ENCODE data around the gene UBXN6.

UBXN6 gene

DNA sequence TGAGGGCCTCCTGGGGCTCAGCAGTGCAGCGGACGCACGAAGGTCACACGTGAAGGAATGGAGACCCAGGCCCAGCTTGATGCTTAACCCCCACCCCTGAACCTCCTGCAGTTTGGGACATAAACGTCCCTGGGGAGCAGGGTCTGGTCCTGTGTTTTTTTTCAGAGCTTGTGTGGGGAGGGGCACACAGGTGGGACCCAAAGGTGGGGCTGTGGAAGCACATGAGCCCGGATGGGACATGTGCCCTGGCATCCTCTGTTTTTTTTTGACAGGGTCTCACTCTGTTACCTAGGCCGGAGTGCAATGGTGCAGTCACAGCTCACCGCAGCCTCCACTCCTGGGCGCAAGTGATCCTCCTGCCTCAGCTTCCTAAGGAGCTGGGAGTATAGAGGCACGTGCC is 20.5 kb downstream of the UBXN6 start:
- DNase-seq = no peak

DNA sequence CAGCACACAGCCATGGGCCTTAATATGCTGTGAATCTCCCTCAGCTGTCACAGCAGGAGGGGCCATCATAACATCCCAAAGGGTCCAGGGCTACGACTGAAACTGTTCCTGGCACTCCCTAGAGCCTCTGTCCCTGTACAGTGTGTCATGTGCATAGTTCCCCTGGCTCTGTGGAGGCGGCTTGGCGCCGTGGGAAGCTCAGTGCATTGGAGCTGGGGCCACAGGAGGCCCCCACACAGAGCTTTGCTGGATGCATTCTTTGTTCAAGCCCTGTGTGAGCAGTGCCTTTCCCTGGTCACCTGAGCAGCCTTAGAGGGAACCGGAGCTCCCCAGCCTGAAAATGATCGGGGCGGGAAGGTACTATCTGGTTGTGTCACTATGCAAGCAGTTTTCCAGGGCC is 21.4 kb downstream of the UBXN6 start:
- no peak for DNase-seq

DNA sequence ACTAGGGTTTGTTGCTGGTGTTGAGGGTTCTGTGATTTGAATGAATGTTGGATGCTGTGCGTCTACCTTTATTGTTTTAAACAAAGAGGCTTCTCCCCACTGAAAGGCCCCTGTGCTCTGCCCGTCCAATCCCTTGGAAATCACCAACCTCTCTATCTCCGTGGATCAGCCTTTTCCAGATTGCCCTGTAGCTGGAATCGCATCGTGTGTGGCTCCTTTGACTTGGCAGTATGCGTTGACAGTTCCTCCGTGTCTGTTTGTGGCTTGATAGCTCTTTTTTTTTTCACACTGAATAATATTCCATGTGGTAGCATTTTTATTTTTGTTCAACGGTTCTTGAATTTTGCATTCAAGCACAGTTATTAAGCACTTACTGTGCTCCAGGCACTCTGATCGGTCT is 23.2 kb downstream of the UBXN6 start:
- no peak for DNase-seq

- no peak for DNase-seq
Measured at GRCh38 chr19:4432918-4433506, 24.6 kb downstream of the UBXN6 start.

DNA sequence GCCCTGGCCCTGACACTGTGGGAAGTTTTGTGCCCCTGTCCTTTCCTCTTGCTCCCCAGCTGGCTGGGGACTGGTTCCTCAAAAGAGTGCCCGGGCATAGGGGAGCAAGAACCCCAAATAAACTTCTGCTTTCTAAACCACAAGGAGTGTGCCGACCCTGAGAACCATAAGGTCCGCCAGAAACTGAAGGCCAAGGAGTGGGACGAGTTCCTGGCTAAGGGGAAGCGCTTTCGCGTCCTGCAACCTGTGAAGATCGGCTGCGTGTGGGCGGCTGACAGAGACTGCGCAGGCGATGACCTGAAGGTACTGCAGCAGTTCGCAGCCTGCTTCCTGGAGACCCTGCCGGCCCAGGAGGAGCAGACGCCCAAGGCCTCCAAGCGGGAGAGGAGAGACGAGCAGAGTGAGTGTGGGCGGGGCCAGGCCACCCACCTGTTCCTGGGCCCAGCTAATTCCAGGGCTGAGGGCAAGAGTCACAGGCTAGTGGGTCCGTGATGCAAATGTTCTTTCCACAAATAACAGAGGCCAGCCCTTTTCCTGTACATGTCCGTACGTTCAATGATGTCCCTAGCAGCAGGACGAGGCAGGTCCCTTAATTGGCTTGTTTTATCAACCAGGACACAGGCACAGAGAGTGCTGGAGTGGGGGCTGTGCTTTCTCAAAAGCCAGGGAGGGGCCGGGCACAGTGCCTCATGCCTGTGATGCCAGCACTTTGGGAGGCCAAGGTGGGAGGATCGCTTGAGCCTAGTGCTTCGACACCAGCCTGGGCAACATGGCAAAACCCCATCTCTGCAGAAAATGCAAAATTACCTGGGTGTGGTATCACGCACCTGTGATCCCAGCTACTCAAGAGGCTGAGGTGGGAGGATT is 25.6 kb downstream of the UBXN6 start:
- no peak for DNase-seq

DNA sequence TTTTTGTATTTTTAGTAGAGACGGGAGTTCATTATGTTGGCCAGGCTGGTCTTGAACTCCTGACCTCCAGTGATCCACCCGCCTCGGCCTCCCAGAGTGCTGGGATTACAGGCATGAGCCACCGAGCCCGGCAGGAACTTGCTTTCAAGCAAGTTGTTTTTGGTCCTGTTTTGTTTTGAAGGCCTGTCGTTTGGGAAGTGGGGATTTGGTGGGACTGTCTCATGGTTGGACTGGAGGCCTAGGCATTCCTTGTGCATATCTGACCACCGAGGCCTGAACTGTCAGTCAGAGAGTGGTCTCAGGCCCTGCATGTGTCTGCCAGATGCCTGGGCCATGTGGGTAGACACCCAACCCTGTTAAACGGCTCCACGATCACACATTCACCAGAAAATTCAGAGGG is 26.3 kb downstream of the UBXN6 start:
- no peak for DNase-seq

DNA sequence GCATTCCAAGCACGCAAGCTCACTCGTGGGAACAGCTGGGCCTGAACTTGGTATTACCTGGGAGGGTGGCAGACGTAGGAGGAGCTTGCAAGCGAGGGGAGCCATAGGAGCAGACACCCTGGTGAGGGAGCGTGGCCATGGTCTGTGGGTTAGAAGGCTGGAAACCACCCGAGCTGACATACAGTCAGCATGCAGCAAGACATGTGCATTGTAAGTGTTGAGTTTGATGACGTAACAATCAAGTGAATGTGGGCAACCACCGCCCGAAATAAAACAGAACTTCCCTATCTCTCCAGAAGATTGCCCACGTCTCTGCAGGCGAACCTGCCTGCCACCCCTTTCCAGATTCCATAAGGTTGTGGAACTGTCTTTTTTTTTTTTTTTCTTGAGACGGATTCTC is 26.8 kb downstream of the UBXN6 start:
- no peak for DNase-seq

GRCh38 chr19:4429771-4430171 is 27.8 kb downstream of the UBXN6 start:
- DNase-seq = no peak

DNA sequence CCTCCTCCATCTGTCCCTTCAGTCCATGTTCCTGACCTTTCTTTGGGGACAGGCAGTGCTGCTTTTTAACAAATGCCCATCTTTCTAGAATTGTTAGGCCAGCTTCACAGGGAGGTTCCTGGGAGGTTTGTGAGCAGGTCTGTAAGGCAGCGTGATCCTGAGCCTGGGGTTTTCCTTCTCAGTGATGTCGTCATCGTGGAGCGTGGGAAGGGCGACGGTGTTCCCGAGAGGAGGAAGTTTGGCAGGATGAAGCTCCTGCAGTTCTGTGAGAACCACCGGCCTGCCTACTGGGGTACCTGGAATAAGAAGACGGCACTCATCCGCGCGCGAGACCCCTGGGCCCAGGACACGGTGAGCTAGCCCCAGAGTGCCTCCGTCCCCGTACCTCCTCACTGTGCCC is 28.3 kb downstream of the UBXN6 start:
- no peak for DNase-seq

DNA sequence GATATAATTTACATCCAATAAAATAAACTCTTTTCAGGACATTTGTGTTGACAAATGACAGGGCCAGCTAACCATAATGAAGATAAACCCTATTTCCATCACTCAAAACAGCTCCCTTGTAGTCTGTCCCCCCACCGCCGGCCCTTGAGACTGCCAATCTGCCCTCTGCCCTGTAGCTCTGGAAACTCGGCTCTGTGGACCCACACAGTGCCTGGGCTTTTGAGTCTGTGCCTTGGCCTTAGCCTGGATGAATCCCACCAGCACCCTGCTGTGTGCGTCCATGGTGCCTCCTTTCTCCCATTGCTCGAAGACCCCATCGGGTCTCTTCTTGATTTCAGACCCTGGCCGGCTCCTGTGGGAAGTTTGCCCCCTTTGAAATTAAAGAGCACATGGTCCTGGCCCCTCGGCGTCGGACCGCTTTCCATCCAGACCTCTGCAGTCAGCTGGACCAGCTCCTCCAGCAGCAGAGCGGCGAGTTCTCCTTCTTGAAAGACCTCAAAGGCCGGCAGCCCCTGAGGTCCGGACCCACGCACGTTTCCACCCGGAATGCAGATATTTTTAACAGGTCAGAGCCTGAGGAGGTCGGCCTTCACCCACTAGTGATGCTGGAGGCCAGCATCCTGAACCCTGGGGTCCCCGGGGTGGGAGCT is 29.1 kb downstream of the UBXN6 start:
- no peak for DNase-seq

- DNase-seq = no peak
Measured at GRCh38 chr19:4425537-4425936, 32.1 kb downstream of the UBXN6 start.

DNA sequence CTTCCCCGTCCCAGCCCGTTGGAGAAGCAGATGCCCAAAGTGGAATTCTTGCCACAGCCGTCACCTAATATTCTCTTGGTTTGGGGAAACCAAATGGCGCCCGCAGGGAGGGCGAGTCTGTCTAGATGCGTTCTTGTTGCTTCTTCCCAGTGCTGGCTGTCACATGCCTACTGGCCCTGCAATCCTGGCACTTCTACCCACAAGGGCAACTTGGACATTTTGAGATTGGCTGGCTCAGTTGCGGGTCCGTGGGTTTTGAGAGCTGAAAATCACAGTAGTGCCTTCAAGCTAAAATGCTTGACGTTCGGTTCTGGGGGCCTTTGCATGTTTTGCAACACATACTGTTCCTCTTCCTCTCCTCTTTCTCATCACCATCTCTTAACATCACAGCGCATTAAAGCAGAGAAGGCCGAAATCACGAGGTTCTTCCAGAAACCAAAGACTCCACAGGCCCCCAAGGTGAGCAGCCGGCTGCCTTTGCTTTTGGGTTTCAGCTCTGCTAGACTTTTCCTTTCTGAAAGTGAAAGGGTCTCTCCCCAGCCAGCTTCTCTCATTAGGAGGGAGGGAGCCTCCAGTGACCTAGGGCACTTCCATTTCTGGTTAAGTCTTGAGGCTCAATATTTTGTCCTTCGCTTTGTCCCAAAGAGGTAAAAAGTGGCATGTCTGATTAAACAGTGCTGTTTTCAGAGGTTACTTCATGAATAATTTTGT is 34.0 kb downstream of the UBXN6 start:
- DNase-seq = no peak

- no peak for DNase-seq
Measured at GRCh38 chr19:4416268-4416667, 41.3 kb downstream of the UBXN6 start.

- no peak for DNase-seq
Measured at GRCh38 chr19:4415352-4415751, 42.2 kb downstream of the UBXN6 start.

- DNase-seq = no peak
Measured at GRCh38 chr19:4414800-4415321, 42.7 kb downstream of the UBXN6 start.

DNA sequence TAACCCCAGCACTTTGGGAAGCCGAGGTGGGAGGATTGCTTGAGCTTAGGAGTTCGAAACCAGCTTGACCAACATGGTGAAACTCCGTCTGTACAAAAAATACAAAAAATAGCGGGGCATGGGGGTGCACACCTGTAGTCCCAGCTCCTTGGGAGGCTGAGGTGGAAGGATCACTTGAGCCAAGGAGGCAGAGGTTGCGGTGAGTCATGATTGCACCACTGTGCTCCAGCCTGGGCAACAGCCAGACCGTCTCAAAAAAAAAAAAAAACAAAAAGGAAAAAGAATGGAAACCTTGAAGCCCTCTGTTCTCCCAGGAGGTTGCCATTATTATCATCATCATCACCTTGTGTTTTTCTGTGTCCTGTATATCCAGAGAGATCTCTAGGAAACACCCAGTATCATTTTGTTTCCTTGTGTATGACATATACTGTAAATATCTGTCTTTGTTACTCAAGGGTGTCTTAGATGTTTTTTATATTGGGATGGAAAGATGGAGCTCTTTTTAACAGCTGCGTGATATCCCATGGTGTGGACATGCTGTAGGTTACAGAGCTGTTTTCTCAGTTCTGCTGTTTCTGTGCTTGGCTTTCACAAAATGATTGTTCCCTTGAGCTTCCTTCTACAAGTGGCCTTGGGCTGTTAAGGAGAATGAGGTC is 43.3 kb downstream of the UBXN6 start:
- DNase-seq = no peak

- no peak for DNase-seq
Measured at GRCh38 chr19:4413588-4413987, 44.0 kb downstream of the UBXN6 start.

DNA sequence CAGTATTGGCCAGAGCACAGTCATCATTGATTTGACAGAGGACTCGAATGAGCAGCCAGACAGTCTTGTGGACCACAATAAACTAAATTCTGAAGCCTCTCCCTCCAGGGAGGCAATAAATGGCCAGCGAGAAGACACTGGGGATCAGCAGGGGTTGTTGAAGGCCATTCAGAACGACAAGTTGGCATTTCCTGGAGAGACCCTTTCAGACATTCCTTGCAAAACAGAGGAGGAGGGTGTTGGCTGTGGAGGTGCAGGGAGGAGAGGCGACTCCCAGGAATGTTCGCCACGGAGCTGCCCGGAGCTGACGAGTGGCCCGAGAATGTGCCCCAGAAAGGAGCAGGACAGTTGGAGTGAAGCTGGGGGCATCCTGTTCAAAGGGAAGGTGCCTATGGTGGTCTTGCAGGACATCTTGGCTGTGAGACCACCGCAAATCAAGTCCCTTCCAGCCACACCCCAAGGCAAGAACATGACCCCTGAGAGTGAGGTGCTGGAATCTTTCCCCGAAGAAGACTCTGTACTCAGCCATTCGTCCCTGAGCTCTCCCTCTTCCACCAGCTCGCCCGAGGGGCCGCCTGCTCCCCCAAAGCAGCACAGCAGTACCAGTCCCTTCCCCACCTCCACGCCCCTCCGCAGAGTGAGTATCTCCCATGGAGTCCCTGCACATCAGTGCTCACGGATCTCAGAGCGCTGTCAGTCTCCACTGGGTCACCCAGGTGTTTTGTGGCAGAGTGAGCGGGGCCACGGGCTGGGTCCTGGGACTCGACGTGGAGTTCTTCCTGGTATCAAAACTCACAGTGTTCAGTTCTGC is 48.3 kb downstream of the UBXN6 start:
- DNase-seq = no peak

- DNase-seq = no peak
Measured at GRCh38 chr19:4406626-4407025, 51.0 kb downstream of the UBXN6 start.

GRCh38 chr19:4405977-4406376 is 51.6 kb downstream of the UBXN6 start:
- no peak for DNase-seq

DNA sequence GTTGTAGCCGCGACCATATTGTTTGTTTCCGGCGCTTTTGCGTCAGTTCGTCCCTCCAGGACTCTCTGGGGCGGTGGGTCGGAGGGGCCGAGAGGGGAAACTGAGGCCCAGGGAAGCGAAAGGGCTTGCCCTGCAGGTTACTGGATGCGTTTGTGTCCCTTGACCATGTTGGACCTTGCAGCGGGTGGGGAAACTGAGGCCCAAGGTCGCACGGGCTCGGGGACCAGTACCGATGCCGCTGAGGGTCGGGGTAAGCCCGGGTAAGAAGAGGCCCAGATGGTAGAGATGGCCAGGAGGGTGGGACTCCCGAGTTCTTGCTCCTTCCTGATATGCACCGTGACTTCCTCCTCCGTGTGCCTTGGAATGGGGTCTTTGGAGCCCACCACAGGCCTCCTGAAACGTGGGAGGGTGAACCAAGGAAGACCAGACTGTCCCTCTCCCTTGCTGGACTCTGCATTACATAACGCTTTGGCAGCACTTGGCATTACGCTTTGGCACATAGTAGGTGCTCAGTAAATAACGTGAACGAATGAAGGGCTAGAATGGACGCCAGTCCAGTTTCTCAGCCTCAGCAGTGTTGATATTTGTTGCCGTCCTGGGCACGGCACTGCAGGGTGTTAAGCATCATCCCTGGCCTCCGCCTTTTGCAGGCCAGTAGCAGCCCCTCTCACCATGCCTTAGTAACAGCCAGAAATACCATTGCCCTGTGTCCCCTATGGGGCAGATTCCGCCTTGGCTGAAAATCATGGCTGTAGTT is 54.4 kb downstream of the UBXN6 start:
- DNase-seq = no peak

All from NCI-H345 (cell line).